DMS79 (cell line): ENCODE data around the gene CBX3.
"Not testable (repeated sequence)": the region's sequence is repeated elsewhere in the genome, so short reads cannot be mapped to it uniquely, and the experiment has no call there.

ENCODE experiments used
- DNase-seq: peaks from one replicate; lab custom pipeline; 2025; lab: John Stamatoyannopoulos, UW

The CBX3 gene

GRCh38 chr7:26202019-26202990 lies 760 bp downstream of the CBX3 start:
- DNase-seq: no peak

GRCh38 chr7:26203016-26203415 lies 1.5 kb downstream of the CBX3 start:
- no peak for DNase-seq

GRCh38 chr7:26208040-26208439 lies 6.5 kb downstream of the CBX3 start:
- no peak for DNase-seq

- no peak for DNase-seq
These were observed 11.6 kb downstream of the CBX3 start for GRCh38 chr7:26212921-26213718.

- DNase-seq: no peak
These were observed 12.4 kb downstream of the CBX3 start for GRCh38 chr7:26213807-26214515.

- no peak for DNase-seq
These were observed 14.5 kb downstream of the CBX3 start for GRCh38 chr7:26216049-26216448.

- DNase-seq: no peak
These were observed 22.8 kb downstream of the CBX3 start for GRCh38 chr7:26224359-26224758.

GRCh38 chr7:26227987-26228386 lies 26.4 kb downstream of the CBX3 start:
- DNase-seq: no peak

- DNase-seq: no peak
These were observed 32.5 kb downstream of the CBX3 start for GRCh38 chr7:26233902-26234511.

- no peak for DNase-seq
These were observed 35.7 kb downstream of the CBX3 start for GRCh38 chr7:26237035-26237807.

- no peak for DNase-seq
These were observed 36.5 kb downstream of the CBX3 start for GRCh38 chr7:26238032-26238431.

GRCh38 chr7:26245150-26245549 lies 43.6 kb downstream of the CBX3 start:
- DNase-seq: no peak

- DNase-seq: no peak
These were observed 48.7 kb downstream of the CBX3 start for GRCh38 chr7:26250239-26250638.

GRCh38 chr7:26261866-26262265 lies 60.3 kb downstream of the CBX3 start:
- not testable (repeated sequence) for DNase-seq
